RWPE2 (cell line): Measurements from ENCODE around the gene DAD1.

Experiments used
- ATAC-seq: fragments of 200-7000 bp; cut with Tn5 transposase; 3 replicates; pipeline ENCODE4 v1.9.1; 2021; ENCODE audit warnings: low read depth
- DNase-seq: peaks from one replicate; pipeline ENCODE4 v3.0.0-alpha.2; 2020; ENCODE audit warnings: low spot score
- H3K27ac ChIP-seq: fragments of 450-650 bp; 2 replicates; pipeline ENCODE4 v1.5.1; 2017; ENCODE audit warnings: mild to moderate bottlenecking; ENCODE audit not compliant: poor library complexity, severe bottlenecking
- H3K27me3 ChIP-seq: fragments of 250-450 bp; sonication (Bioruptor Pico); 2 replicates; pipeline ENCODE4 v1.5.1; 2021; ENCODE audit warnings: mild to moderate bottlenecking, moderate library complexity; ENCODE audit not compliant: insufficient read depth, poor library complexity, severe bottlenecking
- H3K36me3 ChIP-seq: fragments of 250-450 bp; sonication (Bioruptor Pico); 2 replicates; pipeline ENCODE4 v1.5.1; 2020; ENCODE audit warnings: low read depth, mild to moderate bottlenecking, moderate library complexity
- H3K4me1 ChIP-seq: fragments of 250-450 bp; sonication (Bioruptor Pico); 2 replicates; pipeline ENCODE4 v1.5.1; 2021; ENCODE audit warnings: mild to moderate bottlenecking, moderate library complexity; ENCODE audit not compliant: insufficient read depth, poor library complexity, severe bottlenecking
- H3K4me3 ChIP-seq: fragments of 250-450 bp; sonication (Bioruptor Pico); 2 replicates; pipeline ENCODE4 v1.5.1; 2021; ENCODE audit warnings: mild to moderate bottlenecking, moderate library complexity; ENCODE audit not compliant: severe bottlenecking
- H3K9me3 ChIP-seq: fragments of 250-450 bp; sonication (Bioruptor Pico); 2 replicates; pipeline ENCODE4 v1.5.1; 2021; ENCODE audit warnings: mild to moderate bottlenecking, moderate library complexity; ENCODE audit not compliant: severe bottlenecking
- CTCF ChIP-seq: fragments of 450-650 bp; IDR thresholded peaks from one replicate; pipeline ENCODE4 v1.5.1; 2017; ENCODE audit warnings: mild to moderate bottlenecking, moderate library complexity; ENCODE audit not compliant: poor library complexity, severe bottlenecking

Gene DAD1

GRCh38 chr14:22537436-22538310, 51.4 kb downstream of the DAD1 start:
- DNase-seq (no peak), ATAC-seq (no peak)
- Histone ChIP-seq H3K4me1 (peaks cover 25% of the 10 kb centered on the region), H3K36me3 (no peaks in the 10 kb centered on the region), H3K4me3 (no peak overlapping the region), H3K27me3 (no peaks in the 10 kb centered on the region), H3K9me3 (no peaks in the 10 kb centered on the region), H3K27ac (peak overlapping the region; percentile 56)
- TF ChIP-seq CTCF, result no peak

GRCh38 chr14:22536853-22537338, 52.1 kb downstream of the DAD1 start:
- peak; percentile 100 for ATAC-seq
- DNase-seq, result peak; percentile 98
- TF ChIP-seq CTCF, result no peak
- H3K9me3 ChIP-seq, result no peaks in the 10 kb centered on the region
- H3K27me3 ChIP-seq, result no peaks in the 10 kb centered on the region
- H3K4me1 ChIP-seq, result peaks cover 25% of the 10 kb centered on the region
- H3K4me3 ChIP-seq, result no peak overlapping the region
- peak overlapping the region; percentile 56 for H3K27ac ChIP-seq
- no peaks in the 10 kb centered on the region for H3K36me3 ChIP-seq

GRCh38 chr14:22535916-22536315, 53.1 kb downstream of the DAD1 start:
- Histone ChIP-seq H3K27me3 (no peaks in the 10 kb centered on the region), H3K9me3 (no peaks in the 10 kb centered on the region), H3K27ac (peak overlapping the region; percentile 56), H3K4me1 (peaks cover 25% of the 10 kb centered on the region), H3K36me3 (no peaks in the 10 kb centered on the region), H3K4me3 (no peak overlapping the region)
- DNase-seq (no peak), ATAC-seq (no peak)
- TF ChIP-seq CTCF, result no peak

- peaks cover 25% of the 10 kb centered on the region for H3K4me1 ChIP-seq
- no peak for TF ChIP-seq CTCF
- H3K27ac ChIP-seq, result no peak overlapping the region
Observed at GRCh38 chr14:22535126-22535525, 53.9 kb downstream of the DAD1 start.

GRCh38 chr14:22534547-22534946, 54.5 kb downstream of the DAD1 start:
- no peak for TF ChIP-seq CTCF
- no peaks in the 10 kb centered on the region for H3K9me3 ChIP-seq
- no peak overlapping the region for H3K4me3 ChIP-seq
- peaks cover 25% of the 10 kb centered on the region for H3K4me1 ChIP-seq
- no peak for DNase-seq
- no peaks in the 10 kb centered on the region for H3K36me3 ChIP-seq
- no peak overlapping the region for H3K27ac ChIP-seq
- H3K27me3 ChIP-seq, result no peaks in the 10 kb centered on the region
- no peak for ATAC-seq

More at GRCh38 chr14:22535126-22535525, 53.9 kb downstream of the DAD1 start:
- H3K27me3 ChIP-seq, result no peaks in the 10 kb centered on the region
- no peaks in the 10 kb centered on the region for H3K36me3 ChIP-seq
- ATAC-seq (no peak), DNase-seq (no peak)
- no peaks in the 10 kb centered on the region for H3K9me3 ChIP-seq
- no peak overlapping the region for H3K4me3 ChIP-seq
